ENCODE data around the gene SLC9A4. TPM values are rescaled to one million over a fixed set of nuclear protein-coding genes. Genes with fewer than 3 reads are reported as not detected.

The SLC9A4 gene
- total and polyA plus RNA-seq, 2 of the 4 experiments (the other 2 are of a cell fraction), result not detected

DNA sequence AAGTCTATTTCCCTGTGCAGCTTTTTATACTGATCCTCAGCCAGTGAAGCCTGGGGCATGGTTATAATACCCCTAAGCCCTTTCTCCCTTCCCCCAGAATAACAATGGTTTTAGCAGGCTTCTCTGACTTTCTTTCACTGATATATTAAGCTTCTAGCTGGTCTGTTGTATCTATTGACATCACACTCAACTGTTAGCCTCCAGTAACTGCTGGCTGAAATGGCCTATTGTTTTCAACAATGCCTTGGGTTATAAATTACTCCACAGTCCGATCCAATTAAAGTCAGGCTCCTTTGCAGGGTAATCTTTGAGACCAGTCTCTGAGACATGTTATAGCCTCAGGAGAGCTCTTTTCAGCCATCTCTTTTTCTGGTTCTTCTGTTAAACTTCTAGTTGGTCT lies 2.9 kb upstream of the SLC9A4 start:
- no peak overlapping the region for H2AFZ ChIP-seq (replicated peaks; ENCODE audit: low read length, poor library complexity)
- H2BK20ac ChIP-seq (ENCODE audit: low read depth, low read length), result no peak overlapping the region
- intact Hi-C loops (cut with micrococcal nuclease) (loop anchor here (5.0 kb wide), 1 partner anchor 337 kb away; no protein-coding TSS in a partner anchor), dilution Hi-C loops (cut with HindIII; ENCODE audit: low sequenced_read_pairs, unreplicated experiment) (no loop called here), in situ Hi-C loops (cut with MboI; ENCODE audit: low sequenced_read_pairs) (loop anchor here (5.0 kb wide), 1 partner anchor 142 kb away; no protein-coding TSS in a partner anchor)
- CTCF ChIA-PET, result no interaction called here
- H3K4ac ChIP-seq (ENCODE audit: low read depth, low read length), result no peak overlapping the region
- H3K9me3 ChIP-seq (ENCODE audit: control insufficient read depth, insufficient read depth, low read length), result no peaks in the 10 kb centered on the region; the same call in 1 of the 2 replicates
- peaks cover 14% of the 10 kb centered on the region for H3K27me3 ChIP-seq (ENCODE audit: control insufficient read depth, insufficient read depth, low read length)
- H2BK120ac ChIP-seq (ENCODE audit: low read depth, low read length), result no peak overlapping the region
- no peak overlapping the region for H2AK5ac ChIP-seq (ENCODE audit: low read depth, low read length)
- no TSS peak for BruUV-seq (replicated peaks)
- no peaks in the 10 kb centered on the region for H3K4me1 ChIP-seq (ENCODE audit: control insufficient read depth, insufficient read depth, low read length)
- H2BK15ac ChIP-seq (ENCODE audit: low read depth, low read length), result no peak overlapping the region
- TF ChIP-seq NFE2L2 (IDR thresholded peaks at IDR 0.05; ENCODE audit: low read depth, low read length) (no peak), FOS (IDR thresholded peaks at IDR 0.05; ENCODE audit: low read depth, low read length) (no peak), MAZ (IDR thresholded peaks at IDR 0.05; ENCODE audit: borderline replicate concordance, low read depth, low read length) (no peak), MXI1 (IDR thresholded peaks at IDR 0.05; ENCODE audit: borderline replicate concordance, low read depth, low read length) (no peak), SMC3 (IDR thresholded peaks at IDR 0.05; ENCODE audit: low read depth, low read length) (no peak), MAFK (IDR thresholded peaks at IDR 0.05; ENCODE audit: low read depth, low read length) (no peak), RFX5 (IDR thresholded peaks at IDR 0.05; ENCODE audit: low read depth, low read length) (no peak), RCOR1 (IDR thresholded peaks at IDR 0.05; ENCODE audit: insufficient replicate concordance, low read length) (no peak)
- TF ChIP-seq, protein P1, sequence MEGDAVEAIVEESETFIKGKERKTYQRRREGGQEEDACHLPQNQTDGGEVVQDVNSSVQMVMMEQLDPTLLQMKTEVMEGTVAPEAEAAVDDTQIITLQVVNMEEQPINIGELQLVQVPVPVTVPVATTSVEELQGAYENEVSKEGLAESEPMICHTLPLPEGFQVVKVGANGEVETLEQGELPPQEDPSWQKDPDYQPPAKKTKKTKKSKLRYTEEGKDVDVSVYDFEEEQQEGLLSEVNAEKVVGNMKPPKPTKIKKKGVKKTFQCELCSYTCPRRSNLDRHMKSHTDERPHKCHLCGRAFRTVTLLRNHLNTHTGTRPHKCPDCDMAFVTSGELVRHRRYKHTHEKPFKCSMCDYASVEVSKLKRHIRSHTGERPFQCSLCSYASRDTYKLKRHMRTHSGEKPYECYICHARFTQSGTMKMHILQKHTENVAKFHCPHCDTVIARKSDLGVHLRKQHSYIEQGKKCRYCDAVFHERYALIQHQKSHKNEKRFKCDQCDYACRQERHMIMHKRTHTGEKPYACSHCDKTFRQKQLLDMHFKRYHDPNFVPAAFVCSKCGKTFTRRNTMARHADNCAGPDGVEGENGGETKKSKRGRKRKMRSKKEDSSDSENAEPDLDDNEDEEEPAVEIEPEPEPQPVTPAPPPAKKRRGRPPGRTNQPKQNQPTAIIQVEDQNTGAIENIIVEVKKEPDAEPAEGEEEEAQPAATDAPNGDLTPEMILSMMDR (conservative IDR thresholded peaks at IDR 0.05; ENCODE audit: low read depth, low read length), result no peak
- no peak overlapping the region for H3K4me3 ChIP-seq (ENCODE audit: insufficient read depth, low read depth, low read length)
- ATAC-seq (ENCODE audit: low read depth), result no peak
- no peak overlapping the region for H2BK5ac ChIP-seq (ENCODE audit: low read depth, low read length, poor library complexity, severe bottlenecking)
- no peaks in the 10 kb centered on the region for H3K36me3 ChIP-seq (ENCODE audit: control insufficient read depth, insufficient read depth, low read length)
- no peak overlapping the region for H3K27ac ChIP-seq (ENCODE audit: insufficient read depth, low read length)
- no peak overlapping the region for H3K56ac ChIP-seq (ENCODE audit: extremely low read depth, insufficient read depth, low read length)
- H3K79me1 ChIP-seq (ENCODE audit: low read depth in 1 of 2, low read length in 2 of 2), result no peaks in the 10 kb centered on the region
- no peak overlapping the region for H3K23ac ChIP-seq (ENCODE audit: low read depth, low read length)
- H2AK9ac ChIP-seq (replicated peaks; ENCODE audit: low read depth, low read length, poor library complexity), result no peak overlapping the region
- H3K4me2 ChIP-seq (ENCODE audit: low read depth, low read length), result no peak overlapping the region
- H4K91ac ChIP-seq (ENCODE audit: insufficient read depth, low read depth, low read length), result no peak overlapping the region
- no peak overlapping the region for H4K8ac ChIP-seq (ENCODE audit: low read depth in 2 of 2, low read length in 2 of 2)
- POLR2A ChIA-PET (ENCODE audit: unreplicated experiment), result no interaction called here
- WGBS, 2 experiments (ENCODE audit: extremely low coverage in 2 of 2, insufficient read length in 1 of 2), result 63% methylated on average over 1 of the region's 1 CpG; no CpG with 5 or more reads in 1 of the 2 experiments
- no peak overlapping the region for H4K5ac ChIP-seq (ENCODE audit: low read depth, low read length)
- no peaks in the 10 kb centered on the region for H3K9me1 ChIP-seq (ENCODE audit: insufficient read depth, low read length)
- no peak overlapping the region for H3K14ac ChIP-seq (replicated peaks; ENCODE audit: low read depth, low read length)
- no peaks in the 10 kb centered on the region for H4K20me1 ChIP-seq (ENCODE audit: insufficient read depth, low read length)
- no peak for DNase-seq
- no peak overlapping the region for H3K9ac ChIP-seq (ENCODE audit: low read depth, low read length)
- no peak overlapping the region for H3K18ac ChIP-seq (ENCODE audit: low read depth, low read length)
